RPMI8226 (cell line): ENCODE data around the gene IRGQ.
A peak's percentile ranks its signal among the peaks of the same experiment; 100 is the strongest.
"Not testable (repeated sequence)": the region's sequence is repeated elsewhere in the genome, so short reads cannot be mapped to it uniquely, and the experiment has no call there.

ENCODE experiments used
- DNase-seq: peaks from one replicate; pipeline ENCODE4 v3.0.0-alpha.2; 2015

The IRGQ gene, protein sequence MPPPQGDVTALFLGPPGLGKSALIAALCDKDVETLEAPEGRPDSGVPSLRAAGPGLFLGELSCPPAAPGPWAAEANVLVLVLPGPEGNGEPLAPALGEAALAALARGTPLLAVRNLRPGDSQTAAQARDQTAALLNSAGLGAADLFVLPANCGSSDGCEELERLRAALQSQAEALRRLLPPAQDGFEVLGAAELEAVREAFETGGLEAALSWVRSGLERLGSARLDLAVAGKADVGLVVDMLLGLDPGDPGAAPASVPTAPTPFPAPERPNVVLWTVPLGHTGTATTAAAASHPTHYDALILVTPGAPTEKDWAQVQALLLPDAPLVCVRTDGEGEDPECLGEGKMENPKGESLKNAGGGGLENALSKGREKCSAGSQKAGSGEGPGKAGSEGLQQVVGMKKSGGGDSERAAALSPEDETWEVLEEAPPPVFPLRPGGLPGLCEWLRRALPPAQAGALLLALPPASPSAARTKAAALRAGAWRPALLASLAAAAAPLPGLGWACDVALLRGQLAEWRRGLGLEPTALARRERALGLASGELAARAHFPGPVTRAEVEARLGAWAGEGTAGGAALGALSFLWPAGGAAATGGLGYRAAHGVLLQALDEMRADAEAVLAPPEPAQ

DNA sequence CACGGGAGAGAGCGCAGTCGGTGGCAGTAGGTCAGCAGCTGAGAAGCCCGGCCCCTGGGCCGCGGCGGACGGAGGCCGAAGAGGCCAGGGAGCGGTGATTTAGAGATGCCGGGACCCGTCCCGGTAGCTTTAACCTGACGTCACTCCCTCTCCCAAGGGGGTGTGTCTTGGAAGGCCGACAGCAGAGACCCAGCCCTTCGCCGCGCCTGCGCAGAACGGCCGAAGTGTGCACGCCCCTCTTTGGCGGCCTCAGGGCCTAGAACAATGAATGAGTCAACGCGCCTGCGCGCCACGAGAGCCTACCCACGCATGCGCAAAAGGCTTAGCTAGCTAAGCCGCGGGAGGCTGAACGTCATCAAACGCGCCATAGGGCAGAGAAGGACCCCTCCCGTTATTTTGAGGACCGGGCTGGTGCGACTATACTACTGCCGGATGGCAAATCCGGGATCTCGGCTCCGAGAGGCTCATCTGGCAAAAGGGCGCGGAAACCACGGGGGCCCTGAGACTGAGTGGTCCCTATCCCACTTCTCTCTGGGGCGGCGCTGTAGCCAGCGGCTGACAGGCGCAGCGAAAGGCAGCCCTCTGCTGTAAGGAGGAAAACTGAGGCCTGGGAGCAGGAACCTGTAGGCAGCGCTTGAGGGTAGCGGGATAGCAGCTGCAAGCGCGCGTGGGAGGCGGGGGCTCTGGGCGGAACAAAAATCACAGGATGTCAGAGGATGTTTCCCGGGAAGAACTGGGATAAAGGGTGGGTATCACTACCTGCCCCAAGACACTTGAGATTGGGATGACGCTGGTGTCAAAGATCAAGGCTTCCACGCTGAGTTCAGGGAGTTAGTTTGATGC is at the start of gene IRGQ, which contains the start of gene ZNF576:
Gene IRGQ (minus strand): TSS at position 136 of the 843 bp plus-strand sequence. CDS start 796 bp downstream, outside the sequence.
Gene ZNF576 (plus strand): TSS at position 597 of the 843 bp plus-strand sequence. CDS start 514 bp downstream, outside the sequence.
- DNase-seq = peak; percentile 99

DNA sequence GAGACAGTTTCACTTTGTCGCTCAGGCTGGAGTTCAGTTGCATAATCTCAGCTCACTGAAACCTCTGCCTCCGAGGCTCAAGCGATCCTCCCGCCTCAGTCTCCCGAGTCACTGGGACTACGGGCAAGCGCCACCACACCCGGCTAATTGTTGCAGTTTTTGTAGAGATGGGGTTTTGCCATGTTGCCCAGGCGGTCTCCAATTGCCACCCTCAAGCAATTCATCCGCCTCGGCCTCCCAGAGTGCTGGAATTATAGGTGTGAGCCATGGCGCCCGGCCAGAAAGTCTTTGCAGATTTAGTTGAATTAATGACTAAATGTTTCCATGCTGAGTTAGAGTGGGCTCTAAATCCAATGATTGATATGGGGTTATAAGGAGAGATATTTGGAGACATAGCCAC is 48.2 kb upstream of the IRGQ start:
- no peak for DNase-seq

DNA sequence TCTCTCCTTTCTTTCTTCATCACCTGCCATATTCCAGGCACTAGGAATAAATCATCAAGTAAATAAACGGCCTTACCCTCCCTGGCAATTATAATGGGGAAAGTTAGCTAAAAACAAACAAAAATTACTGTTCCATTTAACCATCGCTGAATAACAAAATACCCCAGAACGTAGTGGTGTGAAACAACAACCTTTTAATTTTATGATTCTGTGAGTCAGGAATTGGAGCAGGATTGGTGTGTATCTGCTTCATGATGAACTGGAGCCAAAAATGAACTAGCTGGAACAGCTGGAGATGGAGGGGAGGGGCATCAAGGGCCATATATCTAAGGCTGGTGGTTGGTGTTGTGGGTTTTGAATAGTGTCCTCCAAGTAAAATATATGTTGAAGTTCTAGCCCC is 47.4 kb upstream of the IRGQ start:
- no peak for DNase-seq

DNA sequence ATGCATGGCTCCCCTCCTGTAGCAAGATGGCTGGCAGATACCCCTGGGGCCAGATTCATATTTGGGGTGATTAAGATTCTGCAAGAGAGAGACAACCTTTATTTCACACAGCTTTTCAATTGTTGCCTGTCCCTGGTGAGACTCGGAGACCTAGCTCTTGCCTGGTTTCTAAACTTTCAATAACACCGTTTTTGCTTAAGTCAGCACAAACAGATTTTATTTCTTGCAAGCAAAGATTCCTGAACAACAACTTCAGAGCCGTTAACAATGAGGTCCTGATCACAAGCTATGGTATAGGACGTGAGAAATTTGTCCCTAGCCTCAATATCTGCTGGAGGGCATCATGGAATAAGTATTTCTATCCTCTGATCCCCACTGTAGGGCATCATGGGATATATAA is 46.6 kb upstream of the IRGQ start:
- no peak for DNase-seq

DNA sequence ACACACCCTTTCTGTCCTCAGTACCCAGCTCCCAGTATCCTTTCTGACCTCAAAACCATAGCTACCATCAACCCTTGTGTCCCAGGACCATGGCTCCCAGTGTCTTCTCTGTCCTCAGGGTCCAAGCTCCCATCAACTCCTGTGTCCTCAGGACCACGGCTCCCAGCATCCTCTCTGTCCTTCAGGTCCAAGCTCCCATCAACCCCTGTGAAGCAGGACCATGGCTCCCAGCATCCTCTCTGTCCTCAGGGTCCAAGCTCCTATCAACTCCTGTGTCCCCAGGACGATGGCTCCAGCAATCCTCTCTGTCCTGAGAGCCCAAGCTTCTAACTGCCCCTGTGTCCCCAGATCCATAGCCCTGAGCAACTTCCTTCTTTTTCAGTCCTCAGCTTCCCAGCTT is 45.4 kb upstream of the IRGQ start:
- DNase-seq = no peak

DNA sequence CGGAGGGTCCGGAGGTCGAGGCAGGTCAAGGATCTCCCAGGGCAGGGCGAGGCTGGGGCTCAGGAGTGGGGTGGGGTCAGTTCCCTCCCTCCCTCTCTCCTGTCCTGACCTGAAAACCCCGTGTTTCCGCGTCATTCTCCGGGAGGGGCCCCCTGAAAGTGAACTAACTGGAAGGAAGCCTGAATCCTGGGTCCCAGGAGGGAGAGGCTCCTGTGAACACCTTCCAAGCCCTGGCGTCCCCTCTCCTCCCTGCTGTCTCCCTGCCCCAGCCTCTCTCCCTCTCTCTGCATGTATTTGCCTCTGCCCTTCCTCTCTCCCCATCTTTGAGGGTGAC is 44.5 kb upstream of the IRGQ start:
- DNase-seq = no peak

DNA sequence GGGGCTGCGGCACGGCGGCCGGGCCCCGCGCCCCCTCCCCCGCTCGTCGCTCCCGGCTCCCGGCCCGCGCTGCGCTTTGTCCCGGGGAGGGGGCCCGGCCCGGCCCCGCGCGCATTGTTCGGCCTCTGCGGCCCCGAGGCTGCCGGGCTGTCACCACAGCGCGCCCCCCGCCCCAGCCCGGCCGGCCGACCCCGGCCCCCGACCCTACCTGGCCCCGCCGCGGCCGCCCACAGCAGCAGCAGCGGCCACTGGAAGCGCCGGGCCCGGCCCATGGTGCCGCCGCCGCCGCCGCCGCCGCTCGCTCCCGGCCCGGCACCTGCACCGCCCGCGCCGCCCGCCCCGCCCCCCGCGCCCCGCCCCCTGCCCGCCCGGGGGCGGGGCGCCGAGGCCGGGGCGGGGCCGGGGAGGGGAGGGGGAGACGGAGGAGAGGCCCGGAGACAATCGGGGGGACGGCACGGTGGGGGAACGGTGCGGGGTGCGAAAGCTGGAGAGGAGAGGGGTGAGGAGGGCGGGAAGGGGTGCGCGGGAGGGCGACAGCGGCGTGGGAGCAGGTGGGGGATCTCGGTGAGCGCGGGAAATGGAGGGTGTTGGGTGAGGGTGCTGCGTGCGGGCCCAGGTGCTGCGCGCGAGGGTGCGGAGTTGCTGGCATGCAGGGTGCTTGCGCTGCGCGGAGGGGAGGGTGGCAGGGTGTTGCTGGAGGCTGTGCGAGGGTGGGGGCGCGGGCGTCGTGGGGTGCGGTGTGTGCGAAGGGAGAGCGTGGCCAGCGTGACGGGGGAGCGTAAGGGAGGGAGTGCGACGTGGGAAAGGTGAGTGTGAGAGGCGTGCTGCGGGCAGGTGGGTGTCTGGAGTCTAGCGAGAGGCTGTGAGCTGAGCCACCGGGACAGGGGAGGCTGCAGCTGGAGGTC is 43.8 kb upstream of the IRGQ start, which contains the start of gene CADM4:
Gene CADM4 (minus strand): TSS at position 332 of the 905 bp plus-strand sequence. CDS start 60 bp downstream, at position 272.
- DNase-seq = peak; percentile 47

DNA sequence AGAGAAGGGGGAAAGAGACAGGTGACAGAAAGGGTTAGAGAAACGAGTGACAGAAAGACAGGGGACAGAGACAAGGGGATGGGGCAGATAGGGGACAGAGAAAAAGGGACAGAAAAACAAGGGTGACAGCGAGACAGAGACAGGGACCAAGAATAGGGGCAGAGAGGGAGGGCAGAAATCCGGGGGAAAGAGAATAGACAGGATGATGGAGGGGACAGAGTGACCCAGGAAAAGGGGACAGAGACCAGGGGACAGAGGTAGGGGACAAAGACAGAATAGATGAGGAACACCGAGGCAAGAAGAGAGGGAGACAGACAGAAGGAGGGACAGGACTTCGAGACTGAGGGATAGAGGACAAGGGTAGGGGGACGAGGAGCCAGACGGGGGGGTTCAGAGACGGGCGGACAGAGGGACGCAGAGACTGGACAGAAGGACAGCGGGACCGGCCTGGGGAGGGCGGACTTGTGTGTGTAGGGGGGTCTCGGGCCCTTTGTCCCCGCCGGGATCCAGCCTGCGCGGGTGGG is 43.1 kb upstream of the IRGQ start:
- no peak for DNase-seq

DNA sequence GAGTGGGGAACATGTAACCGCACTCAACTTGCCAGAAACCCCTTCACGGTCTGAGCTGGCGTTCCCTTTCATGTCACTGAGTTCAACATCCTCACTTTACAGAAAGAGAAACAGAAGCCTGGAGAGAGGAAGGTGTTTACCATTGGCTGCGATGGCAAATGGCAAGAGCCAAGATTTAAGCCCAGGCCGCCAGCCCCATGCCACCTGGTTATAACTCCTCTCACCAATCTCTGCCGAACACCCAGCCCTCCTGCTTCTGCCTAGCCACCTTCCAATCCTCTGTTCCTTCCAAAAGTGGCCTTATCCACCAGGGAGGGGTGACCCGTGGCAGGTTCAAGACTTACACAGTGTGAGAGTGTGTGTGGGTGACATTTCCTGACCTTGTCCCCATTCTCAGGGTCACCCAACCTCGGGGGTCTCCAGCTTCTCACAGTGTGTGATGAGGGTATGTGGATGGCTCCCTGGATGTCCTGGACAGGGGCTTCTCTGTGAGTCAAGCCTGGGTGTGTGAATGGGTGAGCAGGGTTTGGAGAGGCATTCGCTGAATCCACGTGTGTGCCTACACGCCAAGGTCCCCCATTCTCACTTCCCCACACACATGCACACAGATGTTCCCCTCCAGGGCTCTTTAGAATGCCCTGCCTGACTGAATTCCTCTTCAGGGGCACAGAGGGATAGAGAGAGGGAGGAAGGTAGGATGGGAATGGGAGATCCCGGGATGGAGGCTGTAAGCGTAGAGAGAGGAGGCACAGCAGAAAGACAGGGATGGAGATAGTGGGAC is 42.5 kb upstream of the IRGQ start:
- no peak for DNase-seq

DNA sequence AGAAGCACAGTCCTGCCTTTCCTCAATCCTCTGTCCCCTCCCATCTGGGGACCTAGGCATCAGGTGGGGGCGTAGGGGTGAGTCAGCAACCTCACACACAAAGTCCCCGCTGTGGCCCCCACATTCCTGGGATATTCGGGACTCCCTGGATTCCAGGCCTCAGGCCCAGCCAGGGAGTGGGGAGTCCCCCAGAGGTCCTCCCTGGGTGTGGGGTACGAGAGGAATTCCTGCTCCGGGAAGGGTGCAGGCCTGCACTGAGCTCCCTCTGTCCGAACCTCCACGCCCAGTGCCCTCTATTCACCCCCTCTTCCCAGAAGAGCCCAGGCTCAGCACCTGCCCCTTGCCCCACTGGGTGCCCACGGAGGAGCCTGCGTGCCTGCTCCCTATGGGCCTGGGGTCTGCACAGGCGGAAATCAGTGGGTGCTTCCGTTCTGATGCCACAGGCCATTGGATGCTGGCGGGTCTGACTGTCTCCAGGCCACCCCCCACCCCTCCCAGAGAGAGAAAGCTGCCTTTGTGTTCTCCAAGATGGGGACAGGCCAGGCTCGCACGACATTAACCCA is 40.3 kb upstream of the IRGQ start:
- no peak for DNase-seq

DNA sequence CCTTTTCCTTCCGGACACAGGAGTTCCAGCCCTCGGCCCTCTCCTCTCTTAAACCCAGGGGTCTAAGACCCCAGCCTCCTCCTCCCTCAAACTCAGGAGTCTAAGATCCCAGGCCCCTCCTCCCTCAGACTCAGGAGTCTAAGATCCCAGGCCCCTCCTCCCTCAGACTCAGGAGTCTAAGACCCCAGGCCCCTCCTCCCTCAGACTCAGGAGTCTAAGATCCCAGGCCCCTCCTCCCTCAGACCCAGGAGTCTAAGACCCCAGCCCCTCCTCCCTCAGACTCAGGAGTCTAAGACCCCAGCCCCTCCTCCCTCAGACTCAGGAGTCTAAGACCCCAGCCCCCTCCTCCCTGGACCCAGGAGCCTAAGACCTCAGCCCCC is 39.6 kb upstream of the IRGQ start:
- DNase-seq = not testable (repeated sequence)

DNA sequence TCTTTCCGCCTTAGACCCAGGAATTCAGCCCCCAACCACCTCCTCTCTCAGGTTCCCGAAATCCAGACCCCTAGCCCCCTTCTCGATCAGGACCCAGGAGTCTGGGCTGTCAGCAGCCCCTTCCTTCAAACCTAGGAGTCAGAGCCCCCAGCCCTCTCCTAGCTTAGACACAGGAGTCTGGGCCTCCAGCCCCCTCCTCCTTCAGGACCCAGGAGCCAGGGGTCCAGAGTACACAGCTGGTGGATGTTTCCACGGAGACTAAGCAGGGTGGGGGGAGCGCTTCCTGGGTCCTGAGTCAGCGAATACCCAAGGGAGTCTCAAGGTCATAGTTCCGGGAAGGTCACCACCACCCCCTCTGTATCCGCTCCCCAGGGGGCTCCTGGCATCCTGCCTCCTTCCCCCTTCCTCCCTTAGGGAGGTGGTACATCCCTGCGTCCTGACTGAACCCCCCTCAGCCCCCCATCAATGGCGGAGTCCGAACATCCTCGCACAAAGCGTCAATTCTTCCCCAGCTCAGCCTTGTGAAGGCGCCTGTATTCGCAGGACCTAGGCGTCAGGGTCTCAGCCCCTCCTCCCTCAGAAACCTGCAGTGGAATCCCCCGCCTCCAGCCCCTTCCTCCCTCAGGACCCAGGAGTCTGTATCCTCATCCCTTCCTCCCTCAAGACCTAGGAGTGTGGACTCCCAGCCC is 39.1 kb upstream of the IRGQ start:
- no peak for DNase-seq

DNA sequence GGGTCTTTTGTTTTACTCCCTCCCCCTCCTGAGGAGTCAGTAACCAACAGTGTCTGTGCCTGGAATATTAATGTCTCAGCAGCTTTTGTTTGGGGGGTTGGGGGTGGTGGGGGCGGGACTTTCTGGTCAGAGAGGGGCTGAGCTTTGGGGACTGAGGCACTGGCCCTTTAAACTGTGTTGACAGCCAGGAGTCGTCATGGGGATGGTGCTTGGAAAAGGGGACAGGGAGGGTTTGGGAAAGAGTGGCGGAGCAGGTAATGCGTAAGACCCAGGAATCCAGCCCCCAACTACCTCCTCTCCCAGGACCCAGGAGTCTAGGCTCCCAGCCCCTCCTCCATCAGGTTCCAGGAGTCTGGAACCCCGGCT is 38.6 kb upstream of the IRGQ start:
- no peak for DNase-seq

DNA sequence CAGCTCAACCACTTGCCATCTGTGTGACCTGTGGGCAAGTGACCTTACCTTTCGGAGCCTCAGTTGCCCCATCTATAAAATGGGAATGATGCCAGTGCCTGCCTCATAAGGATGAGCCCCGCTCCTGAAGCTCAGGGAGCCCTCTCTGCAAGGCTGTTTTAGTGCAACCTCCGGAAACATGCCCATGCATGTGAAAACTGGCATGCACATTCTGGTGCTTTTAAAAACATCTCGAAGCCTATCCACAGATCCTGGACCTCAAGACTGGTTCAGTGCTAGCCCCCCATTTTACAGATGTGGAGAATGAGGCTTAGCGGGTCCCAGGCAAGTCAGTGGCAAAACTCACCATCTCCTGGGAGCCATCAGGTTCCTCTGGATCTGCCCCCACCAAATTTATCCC is 38.1 kb upstream of the IRGQ start:
- no peak for DNase-seq

DNA sequence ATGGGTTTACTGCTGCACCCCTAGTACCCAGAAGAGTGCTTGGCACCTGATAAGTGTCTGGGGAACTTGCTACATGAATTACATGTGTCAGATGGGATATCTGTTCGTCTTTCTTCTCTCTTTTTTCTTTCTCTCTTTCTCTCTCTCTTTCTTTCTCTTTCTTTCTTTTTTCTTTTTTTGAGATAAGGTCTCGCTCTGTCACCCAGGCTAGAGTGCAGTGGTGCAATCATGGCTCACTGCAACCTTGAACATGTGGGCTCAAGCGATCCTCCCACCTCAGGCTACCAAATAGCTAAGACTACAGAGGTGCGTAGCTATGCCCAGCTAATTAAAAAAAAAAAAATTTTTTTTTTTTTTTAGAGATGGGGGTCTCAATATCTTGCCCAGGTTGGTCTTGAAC is 37.6 kb upstream of the IRGQ start:
- no peak for DNase-seq

DNA sequence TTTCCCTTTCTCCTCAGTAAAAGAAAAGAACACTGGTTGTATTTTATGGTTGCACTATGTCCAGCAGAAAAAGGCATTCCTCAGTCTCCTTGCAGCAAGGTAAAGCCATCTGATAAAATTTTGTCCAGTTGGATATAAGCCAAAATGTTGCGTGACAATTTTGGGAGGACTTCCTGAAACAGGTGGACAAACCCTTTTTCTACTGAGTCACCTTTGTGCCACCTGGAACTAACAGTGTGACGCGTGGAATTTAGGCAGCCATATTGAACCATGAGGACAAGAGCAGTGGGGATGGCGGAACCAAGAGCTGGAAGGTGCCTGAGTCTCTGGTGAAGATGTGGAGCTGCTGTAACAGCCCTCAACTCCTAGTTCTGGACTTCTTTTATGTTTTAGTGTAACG is 35.6 kb upstream of the IRGQ start:
- DNase-seq = no peak

DNA sequence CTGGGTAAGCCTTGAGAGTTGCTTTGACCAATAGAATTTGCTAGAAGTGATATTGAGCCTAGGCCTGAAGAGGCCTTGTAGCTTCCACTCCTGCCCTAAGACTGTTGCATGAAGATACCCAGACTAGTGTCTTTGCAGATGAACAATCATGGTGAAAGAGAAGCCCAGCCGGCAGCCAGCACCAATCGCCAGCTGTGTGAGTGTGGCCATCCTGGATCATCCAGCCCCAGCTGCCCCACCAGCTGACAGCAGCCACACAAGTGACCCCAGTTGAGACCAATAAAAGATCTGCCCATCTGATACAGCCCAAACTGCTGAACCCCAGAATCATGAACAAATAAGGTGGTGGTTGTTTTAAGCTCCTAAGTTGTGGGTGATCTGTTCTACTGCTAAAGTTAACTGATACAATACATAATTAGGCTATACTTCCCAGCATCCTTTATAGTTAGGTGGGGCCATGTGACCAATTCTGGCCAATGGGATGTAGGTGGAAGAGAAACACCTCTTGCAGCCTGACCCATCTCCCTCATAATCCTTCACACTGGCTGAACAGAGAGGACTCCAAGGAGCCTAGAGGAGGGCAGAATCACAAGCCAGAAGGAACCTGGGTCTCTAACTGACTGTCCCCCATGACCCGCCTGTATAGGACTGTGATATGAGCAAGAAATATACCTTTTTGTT is 32.9 kb upstream of the IRGQ start:
- DNase-seq = no peak

DNA sequence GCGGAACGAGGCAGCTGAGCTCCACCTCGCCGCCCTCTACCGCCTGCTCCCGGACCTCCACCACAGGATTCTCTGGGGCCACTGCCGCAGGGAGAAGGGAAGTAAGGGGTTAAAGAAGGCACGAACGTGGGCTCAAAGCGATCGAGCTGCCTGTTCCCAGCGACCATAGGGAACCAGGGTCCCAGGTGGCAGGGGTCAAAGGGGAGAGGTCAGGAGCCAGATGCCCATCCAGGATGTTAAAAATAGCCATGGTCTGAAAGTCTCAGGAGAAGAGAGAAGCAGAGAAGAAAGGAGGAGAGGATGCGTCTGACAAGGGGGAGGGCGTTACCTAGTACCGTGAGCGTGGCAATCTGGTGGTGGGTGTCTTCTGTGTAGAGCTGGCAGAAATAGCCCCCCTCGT is 30.9 kb upstream of the IRGQ start:
- DNase-seq = no peak

DNA sequence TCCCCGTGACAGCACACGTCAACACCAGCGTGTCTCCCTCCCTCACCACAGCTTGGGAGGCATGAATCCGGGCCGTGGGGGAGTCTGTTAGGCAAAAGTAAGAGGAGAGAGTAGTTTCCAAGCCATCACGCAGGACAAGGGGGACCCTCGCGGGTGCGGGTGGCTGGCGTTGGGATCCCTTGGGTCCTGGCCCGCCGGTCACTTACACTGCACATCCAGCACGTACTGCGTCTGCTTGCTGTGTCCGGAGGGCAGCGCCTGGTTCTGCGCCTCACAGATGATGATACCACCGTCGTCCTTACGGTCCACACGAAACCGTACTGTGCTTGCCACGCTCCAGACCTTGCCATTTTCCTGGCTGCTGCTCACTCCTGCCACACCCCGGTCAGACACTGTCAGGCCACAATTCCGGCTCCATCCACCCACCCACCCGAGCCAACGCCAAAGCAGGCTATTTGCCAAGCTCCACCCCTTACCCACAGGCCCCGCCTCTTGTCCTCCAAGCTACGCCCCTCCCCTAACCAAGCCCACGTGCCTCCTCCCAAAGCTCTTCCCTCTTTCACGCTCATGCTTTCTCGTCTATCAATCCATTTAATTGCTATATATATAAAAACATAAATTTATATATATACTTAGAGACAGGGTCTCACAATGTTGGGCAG is 30.1 kb upstream of the IRGQ start:
- no peak for DNase-seq
